Liver (tissue), 3 donors: Measurements from ENCODE around the gene VOPP1.

Source experiments
- GABPA ChIP-seq, 2 donors: IDR thresholded peaks in 1 of 2; conservative IDR thresholded peaks in 1 of 2; 2 replicates each; pipeline ENCODE4 v1.6.1; 2016; ENCODE audit warnings: antibody characterized with exemption in 2 of 2, mild to moderate bottlenecking in 1 of 2, moderate library complexity in 1 of 2
- SP1 ChIP-seq: IDR thresholded peaks from 2 replicates; pipeline ENCODE4 v1.6.1; 2018; ENCODE audit warnings: antibody characterized with exemption, mild to moderate bottlenecking
- YY1 ChIP-seq: IDR thresholded peaks from 2 replicates; pipeline ENCODE4 v1.6.1; 2016; ENCODE audit warnings: antibody characterized with exemption, mild to moderate bottlenecking
- TF ChIP-seq, protein P1 (sequence below): IDR thresholded peaks from 2 replicates; pipeline ENCODE4 v1.6.1; 2016; ENCODE audit warnings: antibody characterized with exemption
- TF ChIP-seq, protein P2 (sequence below): fragments of 150-350 bp; IDR thresholded peaks from 2 replicates; pipeline ENCODE4 v1.5.1; 2017; ENCODE audit warnings: improper control_type of control experiment, low read depth, low read length; ENCODE audit not compliant: missing input control
- TF ChIP-seq, protein P3 (sequence below): IDR thresholded peaks from 2 replicates; pipeline ENCODE4 v1.6.1; 2016; ENCODE audit warnings: antibody characterized with exemption
- TF ChIP-seq, protein P4 (sequence below): IDR thresholded peaks from 2 replicates; pipeline ENCODE4 v1.6.1; 2016; ENCODE audit warnings: antibody characterized with exemption
- donor health status: healthy.
- donor health status: healthy.

DNA sequence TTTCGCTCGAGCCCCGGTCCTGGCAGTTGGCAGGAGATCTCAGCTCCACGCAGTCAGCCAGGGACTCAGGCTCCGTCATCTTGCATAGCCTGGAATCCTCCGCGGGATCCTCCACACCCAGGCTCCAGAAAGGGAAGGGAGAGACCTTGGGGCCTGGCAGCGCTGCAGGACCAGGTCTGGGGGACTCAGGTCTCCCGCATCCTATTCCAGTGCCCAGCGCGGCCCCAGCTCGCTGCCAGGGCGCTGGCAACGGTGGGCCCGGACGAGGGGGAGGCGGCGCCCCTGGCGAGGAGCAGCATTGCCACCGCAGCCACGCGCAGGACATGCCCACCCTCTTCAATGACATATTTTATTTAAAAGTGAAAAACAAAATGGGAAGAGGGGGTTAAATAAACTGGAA lies 123.8 kb downstream of the VOPP1 start:
- TF ChIP-seq, protein P1, sequence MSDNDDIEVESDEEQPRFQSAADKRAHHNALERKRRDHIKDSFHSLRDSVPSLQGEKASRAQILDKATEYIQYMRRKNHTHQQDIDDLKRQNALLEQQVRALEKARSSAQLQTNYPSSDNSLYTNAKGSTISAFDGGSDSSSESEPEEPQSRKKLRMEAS = no peak
- TF ChIP-seq, protein P2, sequence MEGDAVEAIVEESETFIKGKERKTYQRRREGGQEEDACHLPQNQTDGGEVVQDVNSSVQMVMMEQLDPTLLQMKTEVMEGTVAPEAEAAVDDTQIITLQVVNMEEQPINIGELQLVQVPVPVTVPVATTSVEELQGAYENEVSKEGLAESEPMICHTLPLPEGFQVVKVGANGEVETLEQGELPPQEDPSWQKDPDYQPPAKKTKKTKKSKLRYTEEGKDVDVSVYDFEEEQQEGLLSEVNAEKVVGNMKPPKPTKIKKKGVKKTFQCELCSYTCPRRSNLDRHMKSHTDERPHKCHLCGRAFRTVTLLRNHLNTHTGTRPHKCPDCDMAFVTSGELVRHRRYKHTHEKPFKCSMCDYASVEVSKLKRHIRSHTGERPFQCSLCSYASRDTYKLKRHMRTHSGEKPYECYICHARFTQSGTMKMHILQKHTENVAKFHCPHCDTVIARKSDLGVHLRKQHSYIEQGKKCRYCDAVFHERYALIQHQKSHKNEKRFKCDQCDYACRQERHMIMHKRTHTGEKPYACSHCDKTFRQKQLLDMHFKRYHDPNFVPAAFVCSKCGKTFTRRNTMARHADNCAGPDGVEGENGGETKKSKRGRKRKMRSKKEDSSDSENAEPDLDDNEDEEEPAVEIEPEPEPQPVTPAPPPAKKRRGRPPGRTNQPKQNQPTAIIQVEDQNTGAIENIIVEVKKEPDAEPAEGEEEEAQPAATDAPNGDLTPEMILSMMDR = no peak
- TF ChIP-seq, protein P3, sequence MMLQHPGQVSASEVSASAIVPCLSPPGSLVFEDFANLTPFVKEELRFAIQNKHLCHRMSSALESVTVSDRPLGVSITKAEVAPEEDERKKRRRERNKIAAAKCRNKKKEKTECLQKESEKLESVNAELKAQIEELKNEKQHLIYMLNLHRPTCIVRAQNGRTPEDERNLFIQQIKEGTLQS = no peak
- TF ChIP-seq YY1 (no peak), SP1 (no peak), GABPA (IDR thresholded peaks at IDR 0.05 in 1 of 2, conservative IDR thresholded peaks at IDR 0.05 in 1 of 2) (no peak)
- TF ChIP-seq, protein P4, sequence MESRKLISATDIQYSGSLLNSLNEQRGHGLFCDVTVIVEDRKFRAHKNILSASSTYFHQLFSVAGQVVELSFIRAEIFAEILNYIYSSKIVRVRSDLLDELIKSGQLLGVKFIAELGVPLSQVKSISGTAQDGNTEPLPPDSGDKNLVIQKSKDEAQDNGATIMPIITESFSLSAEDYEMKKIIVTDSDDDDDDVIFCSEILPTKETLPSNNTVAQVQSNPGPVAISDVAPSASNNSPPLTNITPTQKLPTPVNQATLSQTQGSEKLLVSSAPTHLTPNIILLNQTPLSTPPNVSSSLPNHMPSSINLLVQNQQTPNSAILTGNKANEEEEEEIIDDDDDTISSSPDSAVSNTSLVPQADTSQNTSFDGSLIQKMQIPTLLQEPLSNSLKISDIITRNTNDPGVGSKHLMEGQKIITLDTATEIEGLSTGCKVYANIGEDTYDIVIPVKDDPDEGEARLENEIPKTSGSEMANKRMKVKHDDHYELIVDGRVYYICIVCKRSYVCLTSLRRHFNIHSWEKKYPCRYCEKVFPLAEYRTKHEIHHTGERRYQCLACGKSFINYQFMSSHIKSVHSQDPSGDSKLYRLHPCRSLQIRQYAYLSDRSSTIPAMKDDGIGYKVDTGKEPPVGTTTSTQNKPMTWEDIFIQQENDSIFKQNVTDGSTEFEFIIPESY = no peak
